KMS-11 (cell line): ENCODE measurements around the gene TMIE.

Experiments
- H2AFZ ChIP-seq: fragments of 200-600 bp; sonication (generic); 2 replicates; pipeline ENCODE4 v1.6.1; 2016; ENCODE audit warnings: antibody characterized with exemption, mixed run types, low read depth
- H3K27ac ChIP-seq: fragments of 200-600 bp; sonication (generic); 2 replicates; pipeline ENCODE4 v1.6.1; 2016; ENCODE audit warnings: mild to moderate bottlenecking, mixed run types
- H3K27me3 ChIP-seq: fragments of 200-600 bp; sonication (generic); 2 replicates; pipeline ENCODE4 v1.6.1; 2017; ENCODE audit warnings: mild to moderate bottlenecking, low read depth, mixed run types, moderate library complexity; ENCODE audit not compliant: insufficient read depth
- H3K36me3 ChIP-seq: fragments of 200-600 bp; sonication (generic); 2 replicates; pipeline ENCODE4 v1.6.1; 2017; ENCODE audit warnings: mild to moderate bottlenecking, mixed run types; ENCODE audit not compliant: insufficient read depth
- H3K4me1 ChIP-seq: fragments of 200-600 bp; sonication (generic); 2 replicates; pipeline ENCODE4 v1.6.1; 2016; ENCODE audit warnings: mild to moderate bottlenecking, low read depth, mixed run types; ENCODE audit not compliant: poor library complexity, severe bottlenecking
- H3K4me2 ChIP-seq: fragments of 200-600 bp; sonication (generic); 2 replicates; pipeline ENCODE4 v1.7.0; 2016; ENCODE audit warnings: mild to moderate bottlenecking, mixed run types
- H3K4me3 ChIP-seq: fragments of 200-600 bp; sonication (generic); IDR thresholded peaks from 2 replicates; pipeline ENCODE4 v1.6.1; 2017; ENCODE audit warnings: low read depth, low read length, mixed read lengths; ENCODE audit not compliant: insufficient read depth
- H3K79me2 ChIP-seq: fragments of 200-600 bp; sonication (generic); 2 replicates; pipeline ENCODE4 v1.6.1; 2016; ENCODE audit warnings: low read depth, mixed run types; ENCODE audit not compliant: insufficient read depth
- H3K9ac ChIP-seq: fragments of 200-600 bp; sonication (generic); 2 replicates; pipeline ENCODE4 v1.6.1; 2016; ENCODE audit warnings: mild to moderate bottlenecking, mixed run types
- H4K20me1 ChIP-seq: fragments of 200-600 bp; sonication (generic); 2 replicates; pipeline ENCODE4 v1.6.1; 2016; ENCODE audit warnings: mild to moderate bottlenecking, mixed run types; ENCODE audit not compliant: insufficient read depth
- TF ChIP-seq, protein P1 (sequence below): fragments of 200-600 bp; sonication (generic); conservative IDR thresholded peaks from 2 replicates; pipeline ENCODE4 v1.6.1; 2017; ENCODE audit warnings: low read depth, mild to moderate bottlenecking, antibody characterized with exemption, low read length, moderate library complexity, mixed read lengths

Gene TMIE

DNA sequence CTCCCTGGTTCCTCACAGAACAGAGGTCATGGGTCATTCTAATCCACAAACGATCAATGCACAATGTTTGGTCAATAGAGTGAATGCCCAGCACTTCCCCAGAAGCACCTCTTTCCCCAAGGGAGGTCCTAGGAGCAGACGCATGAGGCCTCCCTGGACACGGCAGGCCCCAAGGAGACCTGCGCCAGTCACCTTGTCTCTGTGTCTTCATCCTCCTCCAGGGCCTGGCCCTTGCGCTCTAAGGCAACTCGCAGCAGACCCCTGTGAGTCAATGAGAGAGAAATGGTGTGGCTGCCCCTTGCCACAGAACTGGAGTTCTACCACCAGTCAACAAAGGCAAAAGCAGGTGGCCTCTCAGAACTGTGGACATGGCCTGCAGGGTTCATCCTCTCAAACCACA is 25.8 kb upstream of the TMIE start:
- H3K27me3 ChIP-seq = no peaks in the 10 kb centered on the region
- H2AFZ ChIP-seq = no peak overlapping the region
- no peaks in the 10 kb centered on the region for H3K36me3 ChIP-seq
- TF ChIP-seq, protein P1, sequence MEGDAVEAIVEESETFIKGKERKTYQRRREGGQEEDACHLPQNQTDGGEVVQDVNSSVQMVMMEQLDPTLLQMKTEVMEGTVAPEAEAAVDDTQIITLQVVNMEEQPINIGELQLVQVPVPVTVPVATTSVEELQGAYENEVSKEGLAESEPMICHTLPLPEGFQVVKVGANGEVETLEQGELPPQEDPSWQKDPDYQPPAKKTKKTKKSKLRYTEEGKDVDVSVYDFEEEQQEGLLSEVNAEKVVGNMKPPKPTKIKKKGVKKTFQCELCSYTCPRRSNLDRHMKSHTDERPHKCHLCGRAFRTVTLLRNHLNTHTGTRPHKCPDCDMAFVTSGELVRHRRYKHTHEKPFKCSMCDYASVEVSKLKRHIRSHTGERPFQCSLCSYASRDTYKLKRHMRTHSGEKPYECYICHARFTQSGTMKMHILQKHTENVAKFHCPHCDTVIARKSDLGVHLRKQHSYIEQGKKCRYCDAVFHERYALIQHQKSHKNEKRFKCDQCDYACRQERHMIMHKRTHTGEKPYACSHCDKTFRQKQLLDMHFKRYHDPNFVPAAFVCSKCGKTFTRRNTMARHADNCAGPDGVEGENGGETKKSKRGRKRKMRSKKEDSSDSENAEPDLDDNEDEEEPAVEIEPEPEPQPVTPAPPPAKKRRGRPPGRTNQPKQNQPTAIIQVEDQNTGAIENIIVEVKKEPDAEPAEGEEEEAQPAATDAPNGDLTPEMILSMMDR = no peak
- no peak overlapping the region for H3K27ac ChIP-seq
- no peaks in the 10 kb centered on the region for H3K79me2 ChIP-seq
- no peaks in the 10 kb centered on the region for H4K20me1 ChIP-seq
- no peak overlapping the region for H3K4me2 ChIP-seq
- no peak overlapping the region for H3K4me3 ChIP-seq
- no peaks in the 10 kb centered on the region for H3K4me1 ChIP-seq
- H3K9ac ChIP-seq = no peak overlapping the region

DNA sequence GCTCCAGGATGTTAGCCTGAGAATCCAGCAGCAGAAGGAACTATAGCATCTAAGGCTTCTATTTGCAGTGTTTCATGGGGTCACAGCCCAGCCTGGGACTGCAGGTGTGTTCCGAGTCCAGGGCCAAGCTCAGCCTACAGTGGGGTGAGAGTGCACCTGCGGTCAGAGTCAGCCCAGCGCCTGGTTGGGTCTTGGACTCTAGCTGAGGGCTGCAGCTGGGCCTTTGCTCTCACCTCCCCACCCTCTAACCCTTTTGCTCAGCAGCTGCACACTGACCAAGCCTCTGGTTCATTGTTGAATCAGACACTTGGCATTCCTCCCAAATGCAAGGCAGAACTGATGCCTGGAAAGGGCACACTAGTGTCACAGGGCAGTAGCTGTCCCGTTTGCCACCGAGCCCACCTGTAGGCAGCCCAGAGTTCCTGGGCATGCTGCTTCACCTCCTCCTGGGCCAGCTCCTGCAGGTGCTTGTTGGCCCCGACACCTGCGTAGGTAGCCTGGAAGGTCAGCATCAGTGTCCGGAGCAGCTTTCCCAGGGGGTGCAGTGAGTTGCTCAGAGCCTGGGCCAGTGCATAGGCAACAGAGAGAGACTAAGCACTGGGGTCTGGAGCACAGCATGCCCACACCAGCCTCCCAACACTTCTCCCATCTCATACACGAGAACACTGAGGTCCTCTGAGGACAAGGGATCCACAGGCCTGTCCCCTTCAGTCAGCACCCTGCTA is 25.2 kb upstream of the TMIE start:
- Histone ChIP-seq H4K20me1 (no peaks in the 10 kb centered on the region), H3K4me2 (no peak overlapping the region), H2AFZ (no peak overlapping the region), H3K79me2 (no peaks in the 10 kb centered on the region), H3K9ac (no peak overlapping the region), H3K27me3 (no peaks in the 10 kb centered on the region), H3K4me3 (no peak overlapping the region), H3K27ac (no peak overlapping the region), H3K36me3 (no peaks in the 10 kb centered on the region), H3K4me1 (no peaks in the 10 kb centered on the region)
- TF ChIP-seq, protein P1 = no peak

DNA sequence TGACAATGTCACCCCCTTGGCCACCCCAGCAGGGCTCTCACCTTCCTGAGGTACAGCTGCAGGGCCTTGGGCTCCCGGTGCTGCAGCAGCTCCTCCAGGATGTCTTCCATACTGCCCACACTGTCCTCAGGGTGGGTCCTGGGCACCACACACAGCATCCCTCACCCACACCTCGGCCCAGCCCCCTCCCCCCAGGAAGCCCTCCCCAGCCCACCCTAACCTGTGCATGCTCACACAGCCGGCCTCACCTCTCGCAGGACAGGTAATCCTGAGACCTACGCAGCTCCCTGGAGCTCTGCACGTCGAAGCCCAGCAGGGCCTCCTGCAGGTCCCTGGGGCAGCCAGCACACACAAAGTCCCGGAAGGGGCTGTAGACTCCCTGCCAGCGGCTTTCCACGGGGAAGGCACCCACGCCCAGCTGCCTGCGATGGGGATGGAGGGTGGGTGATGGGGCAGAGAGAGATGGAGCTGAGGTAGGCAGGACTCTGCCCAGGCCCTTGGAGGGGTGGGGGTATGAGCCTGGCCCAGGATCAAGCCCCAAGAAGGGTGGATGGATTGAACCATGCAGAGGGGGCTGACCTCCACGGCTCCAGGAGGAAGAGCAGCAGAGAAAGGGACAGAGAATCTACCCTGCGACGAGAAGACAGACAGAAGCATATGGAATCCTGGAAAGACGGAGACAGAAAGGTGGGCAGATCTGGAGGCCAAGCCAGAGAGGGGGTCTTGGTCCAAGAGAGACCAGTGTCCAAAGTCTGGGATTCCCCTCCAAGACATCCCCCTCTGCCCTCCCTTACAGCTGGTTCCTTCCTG is 24.4 kb upstream of the TMIE start:
- no peaks in the 10 kb centered on the region for H4K20me1 ChIP-seq
- TF ChIP-seq, protein P1 = no peak
- H3K79me2 ChIP-seq = no peaks in the 10 kb centered on the region
- no peak overlapping the region for H3K9ac ChIP-seq
- no peak overlapping the region for H3K4me2 ChIP-seq
- H3K4me3 ChIP-seq = no peak overlapping the region
- no peak overlapping the region for H3K27ac ChIP-seq
- no peaks in the 10 kb centered on the region for H3K4me1 ChIP-seq
- H3K27me3 ChIP-seq = no peaks in the 10 kb centered on the region
- H3K36me3 ChIP-seq = no peaks in the 10 kb centered on the region
- H2AFZ ChIP-seq = no peak overlapping the region

DNA sequence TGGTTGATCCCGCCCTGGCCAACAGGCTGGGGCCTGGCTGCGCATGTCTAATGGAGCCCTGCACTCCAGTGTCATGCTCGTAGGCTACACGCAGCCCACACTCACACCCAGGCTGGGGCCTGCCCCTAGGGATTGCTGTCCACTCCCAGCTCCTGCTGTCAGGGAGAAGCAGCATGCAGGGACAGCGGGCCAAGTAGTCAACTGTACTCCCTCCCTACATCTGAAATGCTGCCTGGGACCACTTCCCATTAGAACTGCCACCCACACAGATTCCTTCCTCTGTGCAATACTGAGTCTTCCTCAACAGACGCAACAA is 23.8 kb upstream of the TMIE start:
- Histone ChIP-seq H3K4me3 (no peak overlapping the region), H3K4me2 (no peak overlapping the region), H2AFZ (no peak overlapping the region), H4K20me1 (no peaks in the 10 kb centered on the region), H3K4me1 (no peaks in the 10 kb centered on the region), H3K27ac (no peak overlapping the region), H3K9ac (no peak overlapping the region), H3K36me3 (no peaks in the 10 kb centered on the region), H3K79me2 (no peaks in the 10 kb centered on the region), H3K27me3 (no peaks in the 10 kb centered on the region)
- TF ChIP-seq, protein P1 = no peak
